Panc1 (cell line): ENCODE results near the gene CTXND1. TPM values are rescaled to one million over a fixed set of nuclear protein-coding genes. Genes with fewer than 3 reads are reported as not detected.

ENCODE experiments used
- ATAC-seq: fragments of 200-7000 bp; cut with Tn5 transposase; 2 replicates; pipeline ENCODE4 v1.9.1; 2020; ENCODE audit warnings: mild to moderate bottlenecking, moderate library complexity
- BruUV-seq: library from RNA; stranded (reverse); fragments of 400-500 nt; replicated peaks from 2 replicates; lab custom pipeline; 2021; lab: Mats Ljungman, UMichigan
- CTCF ChIA-PET: fragments of 300-600 bp; sonication (Branson Sonifier 250); formaldehyde crosslinking; loops from one replicate; lab custom pipeline; 2022; ENCODE audit warnings: antibody characterized with exemption; lab: Charles Lee
- POLR2A ChIA-PET: fragments of 300-600 bp; sonication (Branson Sonifier 250); formaldehyde crosslinking; loops from one replicate; lab custom pipeline; 2022; ENCODE audit warnings: antibody characterized with exemption; lab: Charles Lee
- DNase-seq: peaks from one replicate; pipeline ENCODE4 v3.0.0-alpha.2; 2010; ENCODE audit warnings: low read depth, low spot score
- H3K27ac ChIP-seq: 2 replicates; pipeline ENCODE4 v1.5.1; 2011; ENCODE audit warnings: mild to moderate bottlenecking, low read length, inconsistent platforms
- H3K27me3 ChIP-seq: fragments of 200-500 bp; sonication (Bioruptor generic); 2 replicates; pipeline ENCODE4 v1.6.0; 2014; ENCODE audit warnings: low read length, inconsistent platforms; ENCODE audit not compliant: control insufficient read depth, insufficient read depth
- H3K36me3 ChIP-seq: fragments of 200-500 bp; sonication (Bioruptor generic); 2 replicates; pipeline ENCODE4 v1.5.1; 2014; ENCODE audit warnings: inconsistent platforms, mild to moderate bottlenecking, low read length, moderate library complexity; ENCODE audit not compliant: control insufficient read depth, insufficient read depth
- H3K4me1 ChIP-seq: 2 replicates; pipeline ENCODE4 v1.5.1; 2011; ENCODE audit warnings: inconsistent platforms, mild to moderate bottlenecking, low read length, moderate library complexity; ENCODE audit not compliant: control insufficient read depth, insufficient read depth
- H3K4me3 ChIP-seq, 2 experiments: 2 replicates each; pipeline ENCODE4 v1.5.1; 2011 to 2012; ENCODE audit warnings: low read depth in 2 of 2, low read length in 2 of 2, mild to moderate bottlenecking in 2 of 2, inconsistent platforms in 1 of 2, moderate library complexity in 1 of 2
- H3K9me3 ChIP-seq: fragments of 200-500 bp; sonication (Bioruptor generic); 2 replicates; pipeline ENCODE4 v1.5.1; 2014; ENCODE audit warnings: low read depth, mild to moderate bottlenecking, inconsistent platforms, low read length, moderate library complexity; ENCODE audit not compliant: control insufficient read depth, insufficient read depth
- CTCF ChIP-seq: fragments of 450-650 bp; IDR thresholded peaks from 2 replicates; pipeline ENCODE4 v1.5.1; 2017; ENCODE audit warnings: mild to moderate bottlenecking
- POLR2AphosphoS5 ChIP-seq: IDR thresholded peaks from 2 replicates; pipeline ENCODE4 v1.6.1; 2012; ENCODE audit warnings: mild to moderate bottlenecking, low read depth, low read length, moderate library complexity
- REST ChIP-seq, 2 experiments: IDR thresholded peaks; 2 replicates each; pipeline ENCODE4 v1.6.1; 2011 to 2012; ENCODE audit warnings: low read depth in 2 of 2, control low read depth in 1 of 2, low read length in 1 of 2, mild to moderate bottlenecking in 1 of 2, moderate library complexity in 1 of 2; ENCODE audit not compliant: insufficient read depth in 1 of 2
- SIN3A ChIP-seq: IDR thresholded peaks from 2 replicates; pipeline ENCODE4 v1.6.1; 2012; ENCODE audit warnings: low read depth, mild to moderate bottlenecking, low read length, moderate library complexity, borderline replicate concordance; ENCODE audit not compliant: insufficient read depth
- TCF7L2 ChIP-seq: IDR thresholded peaks from 2 replicates; pipeline ENCODE4 v1.6.1; 2011; ENCODE audit warnings: mild to moderate bottlenecking, low read depth, low read length, inconsistent platforms
- in situ Hi-C: cut with HindIII; loops from 2 replicates; pipeline ENCODE4 v1.10.0; 2016; ENCODE audit warnings: low sequenced_read_pairs, low pct_unique_long_range_greater_than_20kb
- intact Hi-C: fragments of 100-400 bp; cut with micrococcal nuclease; formaldehyde crosslinking; loops from one replicate; pipeline ENCODE4 v1.10.0; 2022; ENCODE audit not compliant: unreplicated experiment
- total RNA-seq: library from RNA; stranded (reverse); gene quantifications from one replicate; pipeline ENCODE4 v1.2.1, GENCODE V29; 2021; ENCODE audit not compliant: unreplicated experiment

The CTXND1 gene
- total RNA-seq, 1 experiment from 2014 or later, result not detected

- POLR2A ChIA-PET, result no interaction called here
- no TSS peak for BruUV-seq
- CTCF ChIA-PET, result no interaction called here
- in situ Hi-C loops (no loop called here), intact Hi-C loops (no loop called here)
- no peaks in the 10 kb centered on the region for H3K9me3 ChIP-seq
- no peak overlapping the region for H3K4me3 ChIP-seq
- TF ChIP-seq REST (IDR thresholded peaks at IDR 0.05; ENCODE audit: insufficient read depth in 1 of 2, low read depth in 2 of 2, low read length in 1 of 2) (no peak), CTCF (no peak), TCF7L2 (no peak), POLR2AphosphoS5 (no peak), SIN3A (no peak)
- H3K4me1 ChIP-seq, result peaks cover 2% of the 10 kb centered on the region
- H3K27ac ChIP-seq, result no peak overlapping the region
- H3K27me3 ChIP-seq, result no peaks in the 10 kb centered on the region
- ATAC-seq (no peak), DNase-seq (no peak)
- H3K36me3 ChIP-seq, result peaks cover 2% of the 10 kb centered on the region
Observed at GRCh38 chr15:80184554-80184953, 67.5 kb downstream of the CTXND1 start.

GRCh38 chr15:80183886-80184285, 68.1 kb downstream of the CTXND1 start:
- intact Hi-C loops, result no loop called here
- Histone ChIP-seq H3K4me1 (peaks cover 8% of the 10 kb centered on the region), H3K36me3 (peaks cover 2% of the 10 kb centered on the region), H3K9me3 (no peaks in the 10 kb centered on the region), H3K4me3 (no peak overlapping the region), H3K27ac (no peak overlapping the region), H3K27me3 (no peaks in the 10 kb centered on the region)
- ChIA-PET CTCF (no interaction called here), POLR2A (no interaction called here)
- ATAC-seq (no peak), DNase-seq (no peak)
- in situ Hi-C loops, result no loop called here
- TF ChIP-seq POLR2AphosphoS5, result no peak
- BruUV-seq, result no TSS peak

- BruUV-seq, result no TSS peak
- H3K4me1 ChIP-seq, result peaks cover 10% of the 10 kb centered on the region
- intact Hi-C loops (no loop called here), in situ Hi-C loops (no loop called here)
- no peaks in the 10 kb centered on the region for H3K27me3 ChIP-seq
- H3K36me3 ChIP-seq, result peaks cover 2% of the 10 kb centered on the region
- DNase-seq (no peak), ATAC-seq (no peak)
- no peak overlapping the region for H3K4me3 ChIP-seq
- H3K9me3 ChIP-seq, result no peaks in the 10 kb centered on the region
- ChIA-PET POLR2A (no interaction called here), CTCF (no interaction called here)
- H3K27ac ChIP-seq, result no peak overlapping the region
- TF ChIP-seq POLR2AphosphoS5, result no peak
- TF ChIP-seq SIN3A, result no peak
- TF ChIP-seq REST (IDR thresholded peaks at IDR 0.05; ENCODE audit: insufficient read depth in 1 of 2, low read depth in 2 of 2, low read length in 1 of 2), result no peak
- no peak for TF ChIP-seq CTCF
- no peak for TF ChIP-seq TCF7L2
Observed at GRCh38 chr15:80183306-80183705, 68.7 kb downstream of the CTXND1 start.
